Right cardiac atrium (tissue), 5 donors: ENCODE data around the gene UBE2G1. TPM values are rescaled to one million over a fixed set of nuclear protein-coding genes. Genes with fewer than 3 reads are reported as not detected.

Experiments
- ATAC-seq, 2 donors: fragments of 200-7000 bp; cut with Tn5 transposase; one replicate each; pipeline versions ENCODE4 v1.8.0 to v1.9.1; 2020; ENCODE audit warnings: moderate library complexity in 2 of 2, mild to moderate bottlenecking in 1 of 2
- DNase-seq, 3 donors: peaks; one replicate each; pipeline ENCODE4 v3.0.0-alpha.2; 2020
- H3K27ac ChIP-seq: one replicate; pipeline ENCODE4 v1.5.1; 2013; ENCODE audit warnings: mild to moderate bottlenecking, low read length, control low read depth, moderate library complexity
- H3K27me3 ChIP-seq: one replicate; pipeline ENCODE4 v1.6.1; 2013; ENCODE audit not compliant: control insufficient read depth, insufficient read depth
- H3K4me1 ChIP-seq: one replicate; pipeline ENCODE4 v1.6.1; 2013; ENCODE audit warnings: low read length; ENCODE audit not compliant: control insufficient read depth, insufficient read depth
- H3K4me3 ChIP-seq: one replicate; pipeline ENCODE4 v1.5.1; 2013; ENCODE audit warnings: low read length, control low read depth
- H3K9me3 ChIP-seq: one replicate; pipeline ENCODE4 v1.6.1; 2013; ENCODE audit warnings: low read length; ENCODE audit not compliant: control insufficient read depth
- WGBS: extraction: QIAGEN DNeasy Blood & Tissue Kit; methylation state at CpG from one replicate; pipeline ENCODE4 v1.1.7; 2013; 5-methylcytosine and 5-hydroxymethylcytosine counted together
- intact Hi-C, 4 donors: fragments of 100-400 bp; cut with DNase I; formaldehyde crosslinking; loops; one replicate each; pipeline versions ENCODE4 v1.11.0 to v1.14.0; 2022 to 2023
- polyA plus RNA-seq: library from polyadenylated mRNA; stranded (reverse); fragments of 200-250 nt; gene quantifications from one replicate; pipeline ENCODE4 v1.2.3, GENCODE V29; 2013
- total RNA-seq, 4 donors: library from RNA; stranded (reverse); fragmentation: NEBNext Ultra II Directional; extraction: Animal tissue kit (Norgen Biotek cat#: 25700); gene quantifications; one replicate each; pipeline ENCODE4 v1.2.1, GENCODE V29; 2021
- donor health status: healthy with polysubstance abuse.
- donor health status: DM: no; HTN: yes; CAD: no.
- donor health status: DM: no; HTN: no; CAD: no.
- donor health status: DM: no; HTN: yes; CAD: no; lungs with severe emphysema.
- donor health status: DM: yes; HTN: yes; CAD: no.

The UBE2G1 gene
- total and polyA plus RNA-seq, 5 donors = 24.0 to 55.1 (median 51.2) TPM

GRCh38 chr17:4247361-4247970, 119.0 kb downstream of the UBE2G1 start:
- H3K9me3 ChIP-seq = no peaks in the 10 kb centered on the region
- ATAC-seq = no peak
- DNase-seq = no peak
- WGBS = 62% methylated on average over 5 of the region's 5 CpGs
- peaks cover 5% of the 10 kb centered on the region for H3K4me1 ChIP-seq
- H3K27me3 ChIP-seq = no peaks in the 10 kb centered on the region
- H3K4me3 ChIP-seq = no peak overlapping the region
- H3K27ac ChIP-seq = no peak overlapping the region
- intact Hi-C loops = no loop called here

- ATAC-seq = no peak
- H3K4me3 ChIP-seq = no peak overlapping the region
- H3K9me3 ChIP-seq = no peaks in the 10 kb centered on the region
- H3K27me3 ChIP-seq = no peaks in the 10 kb centered on the region
- no peak for DNase-seq
- peaks cover 5% of the 10 kb centered on the region for H3K4me1 ChIP-seq
- intact Hi-C loops = no loop called here
- no peak overlapping the region for H3K27ac ChIP-seq
- 96% methylated on average over 5 of the region's 5 CpGs for WGBS
These were observed 119.8 kb downstream of the UBE2G1 start for GRCh38 chr17:4246674-4247073.

- Histone ChIP-seq H3K27ac (no peak overlapping the region), H3K27me3 (no peaks in the 10 kb centered on the region), H3K4me1 (no peaks in the 10 kb centered on the region), H3K4me3 (no peak overlapping the region), H3K9me3 (no peaks in the 10 kb centered on the region)
- ATAC-seq (no peak), DNase-seq (peak in 1 of 3 donors; percentile 37)
- WGBS = 86% methylated on average over 11 of the region's 11 CpGs
- intact Hi-C loops = no loop called here
These were observed 124.9 kb downstream of the UBE2G1 start for GRCh38 chr17:4241535-4241934.

- 17% methylated on average over 3 of the region's 3 CpGs for WGBS
- Histone ChIP-seq H3K27ac (no peak overlapping the region), H3K27me3 (no peaks in the 10 kb centered on the region), H3K4me1 (peaks cover 2% of the 10 kb centered on the region), H3K9me3 (no peaks in the 10 kb centered on the region), H3K4me3 (no peak overlapping the region)
- ATAC-seq (no peak), DNase-seq (no peak)
- intact Hi-C loops = no loop called here
These were observed 130.0 kb downstream of the UBE2G1 start for GRCh38 chr17:4236456-4236855.

- 84% methylated on average over 8 of the region's 8 CpGs for WGBS
- H3K27ac ChIP-seq = no peak overlapping the region
- H3K4me1 ChIP-seq = peaks cover 4% of the 10 kb centered on the region
- H3K4me3 ChIP-seq = no peak overlapping the region
- no peaks in the 10 kb centered on the region for H3K27me3 ChIP-seq
- ATAC-seq (no peak), DNase-seq (no peak)
- intact Hi-C loops = no loop called here
- H3K9me3 ChIP-seq = no peaks in the 10 kb centered on the region
These were observed 130.8 kb downstream of the UBE2G1 start for GRCh38 chr17:4235372-4236279.

GRCh38 chr17:4234401-4234800, 132.1 kb downstream of the UBE2G1 start:
- DNase-seq (no peak), ATAC-seq (no peak)
- intact Hi-C loops = no loop called here
- no peaks in the 10 kb centered on the region for H3K27me3 ChIP-seq
- no peaks in the 10 kb centered on the region for H3K9me3 ChIP-seq
- H3K4me3 ChIP-seq = no peak overlapping the region
- no peak overlapping the region for H3K27ac ChIP-seq
- peaks cover 8% of the 10 kb centered on the region for H3K4me1 ChIP-seq

GRCh38 chr17:4233668-4234258, 132.7 kb downstream of the UBE2G1 start:
- peak overlapping the region; percentile 52 for H3K27ac ChIP-seq
- 67% methylated on average over 7 of the region's 7 CpGs for WGBS
- no peaks in the 10 kb centered on the region for H3K9me3 ChIP-seq
- intact Hi-C loops = no loop called here
- ATAC-seq (peak; percentile 47 to 56), DNase-seq (peak in 1 of 3 donors; percentile 41)
- H3K27me3 ChIP-seq = no peaks in the 10 kb centered on the region
- peaks cover 8% of the 10 kb centered on the region for H3K4me1 ChIP-seq
- H3K4me3 ChIP-seq = no peak overlapping the region

GRCh38 chr17:4232168-4232813, 134.2 kb downstream of the UBE2G1 start:
- ATAC-seq = no peak
- Histone ChIP-seq H3K4me1 (peaks cover 8% of the 10 kb centered on the region), H3K27ac (peak overlapping the region; percentile 56)

GRCh38 chr17:4229627-4230541, 136.6 kb downstream of the UBE2G1 start:
- H3K4me1 ChIP-seq = peaks cover 8% of the 10 kb centered on the region
- ATAC-seq (peak; percentile 96 to 97), DNase-seq (peak; percentile 54 to 82 (median 72))
- 39% methylated on average over 8 of the region's 8 CpGs for WGBS
- no peaks in the 10 kb centered on the region for H3K9me3 ChIP-seq
- intact Hi-C loops = no loop called here
- H3K27me3 ChIP-seq = no peaks in the 10 kb centered on the region
- peak overlapping the region; percentile 84 for H3K27ac ChIP-seq
- no peak overlapping the region for H3K4me3 ChIP-seq

More at GRCh38 chr17:4232168-4232813, 134.2 kb downstream of the UBE2G1 start:
- no peak for DNase-seq
- no peak overlapping the region for H3K4me3 ChIP-seq
- no peaks in the 10 kb centered on the region for H3K27me3 ChIP-seq
- intact Hi-C loops = no loop called here
- no peaks in the 10 kb centered on the region for H3K9me3 ChIP-seq
- 58% methylated on average over 4 of the region's 4 CpGs for WGBS
